Activated B cell treated with CpG ODN at 0.5 μM for 24 hours (primary cell): Measurements from ENCODE around the gene XAB2. TPM values are rescaled to one million over a fixed set of nuclear protein-coding genes. Genes with fewer than 3 reads are reported as not detected.

ENCODE experiments used
- ATAC-seq: fragments of 200-7000 bp; cut with Tn5 transposase; one replicate; pipeline ENCODE4 v1.10.0; 2021; ENCODE audit warnings: low read depth, mild to moderate bottlenecking, moderate library complexity
- CTCF ChIA-PET: fragments of 350-600 bp; sonication (Branson Sonifier 250); formaldehyde crosslinking; loops from one replicate; lab custom pipeline; 2021; ENCODE audit warnings: antibody characterized with exemption; lab: Charles Lee
- POLR2A ChIA-PET: fragments of 350-600 bp; sonication (Branson Sonifier 250); formaldehyde crosslinking; loops from one replicate; lab custom pipeline; 2021; ENCODE audit warnings: antibody characterized with exemption; lab: Charles Lee
- DNase-seq: peaks from one replicate; pipeline ENCODE4 v3.0.0; 2022
- H3K27ac Mint-ChIP-seq: one replicate; pipeline ENCODE4 v1.8.0; 2020; ENCODE audit warnings: mixed read lengths
- H3K27me3 Mint-ChIP-seq: one replicate; pipeline ENCODE4 v1.8.0; 2021; ENCODE audit warnings: mixed read lengths
- H3K36me3 Mint-ChIP-seq: one replicate; pipeline ENCODE4 v1.8.0; 2021; ENCODE audit warnings: low read depth, mixed read lengths
- H3K4me1 Mint-ChIP-seq: one replicate; pipeline ENCODE4 v1.8.0; 2021; ENCODE audit warnings: mixed read lengths
- H3K4me3 Mint-ChIP-seq: one replicate; pipeline ENCODE4 v1.8.0; 2020; ENCODE audit warnings: mild to moderate bottlenecking, mixed read lengths
- H3K9me3 Mint-ChIP-seq: one replicate; pipeline ENCODE4 v1.8.0; 2020; ENCODE audit warnings: mixed read lengths
- intact Hi-C: fragments of 100-400 bp; cut with micrococcal nuclease; formaldehyde crosslinking; loops from one replicate; pipeline ENCODE4 v1.15.1; 2024
- total RNA-seq: library from RNA; stranded (reverse); gene quantifications from 2 replicates; pipeline ENCODE4 v1.2.3, GENCODE V29; 2022
- TF ChIP-seq, protein P1 (sequence below): fragments of 200-600 bp; IDR thresholded peaks from one replicate; pipeline ENCODE4 v1.8.0; 2022; ENCODE audit warnings: antibody characterized with exemption, mild to moderate bottlenecking

The XAB2 gene
- total RNA-seq, 1 donor from 2014 or later: 51.8 TPM

DNA sequence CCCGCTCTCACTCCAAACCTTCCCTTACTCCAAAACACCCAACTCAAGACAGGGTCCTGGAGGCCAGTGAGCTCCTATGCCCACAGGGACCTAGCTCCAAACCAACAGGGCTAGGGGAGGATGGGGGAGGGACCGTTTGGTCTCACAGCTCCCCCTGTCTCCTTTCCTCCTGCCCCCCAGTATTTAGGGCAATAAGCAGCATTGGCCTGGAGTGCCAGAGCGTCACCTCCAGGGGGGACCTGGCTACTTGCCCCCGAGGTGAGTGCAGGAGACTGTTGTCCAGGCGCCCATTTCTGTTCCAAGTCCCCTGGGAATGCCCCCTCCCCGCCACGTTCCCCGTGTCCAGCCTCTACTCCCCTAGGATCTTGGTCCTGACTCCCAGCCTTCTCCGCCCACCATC, 40.3 kb upstream of the XAB2 start:
- TF ChIP-seq, protein P1, sequence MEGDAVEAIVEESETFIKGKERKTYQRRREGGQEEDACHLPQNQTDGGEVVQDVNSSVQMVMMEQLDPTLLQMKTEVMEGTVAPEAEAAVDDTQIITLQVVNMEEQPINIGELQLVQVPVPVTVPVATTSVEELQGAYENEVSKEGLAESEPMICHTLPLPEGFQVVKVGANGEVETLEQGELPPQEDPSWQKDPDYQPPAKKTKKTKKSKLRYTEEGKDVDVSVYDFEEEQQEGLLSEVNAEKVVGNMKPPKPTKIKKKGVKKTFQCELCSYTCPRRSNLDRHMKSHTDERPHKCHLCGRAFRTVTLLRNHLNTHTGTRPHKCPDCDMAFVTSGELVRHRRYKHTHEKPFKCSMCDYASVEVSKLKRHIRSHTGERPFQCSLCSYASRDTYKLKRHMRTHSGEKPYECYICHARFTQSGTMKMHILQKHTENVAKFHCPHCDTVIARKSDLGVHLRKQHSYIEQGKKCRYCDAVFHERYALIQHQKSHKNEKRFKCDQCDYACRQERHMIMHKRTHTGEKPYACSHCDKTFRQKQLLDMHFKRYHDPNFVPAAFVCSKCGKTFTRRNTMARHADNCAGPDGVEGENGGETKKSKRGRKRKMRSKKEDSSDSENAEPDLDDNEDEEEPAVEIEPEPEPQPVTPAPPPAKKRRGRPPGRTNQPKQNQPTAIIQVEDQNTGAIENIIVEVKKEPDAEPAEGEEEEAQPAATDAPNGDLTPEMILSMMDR: no peak
- no peak for DNase-seq
- Mint-ChIP-seq H3K9me3 (no peaks in the 10 kb centered on the region), H3K36me3 (no peaks in the 10 kb centered on the region), H3K27ac (no peak overlapping the region), H3K27me3 (peaks cover 42% of the 10 kb centered on the region), H3K4me1 (peaks cover 12% of the 10 kb centered on the region), H3K4me3 (no peak overlapping the region)
- POLR2A ChIA-PET: no interaction called here
- ATAC-seq: no peak
- intact Hi-C loops: loop anchor here (10.0 kb wide), 1 partner anchor 315 kb away; no protein-coding TSS in a partner anchor
- CTCF ChIA-PET: interaction anchor here (0.8 to 1.2 kb wide), 2 partner anchors 11 to 101 kb away, joined by 3 read pairs; partner anchors contain the start of gene TRAPPC5

DNA sequence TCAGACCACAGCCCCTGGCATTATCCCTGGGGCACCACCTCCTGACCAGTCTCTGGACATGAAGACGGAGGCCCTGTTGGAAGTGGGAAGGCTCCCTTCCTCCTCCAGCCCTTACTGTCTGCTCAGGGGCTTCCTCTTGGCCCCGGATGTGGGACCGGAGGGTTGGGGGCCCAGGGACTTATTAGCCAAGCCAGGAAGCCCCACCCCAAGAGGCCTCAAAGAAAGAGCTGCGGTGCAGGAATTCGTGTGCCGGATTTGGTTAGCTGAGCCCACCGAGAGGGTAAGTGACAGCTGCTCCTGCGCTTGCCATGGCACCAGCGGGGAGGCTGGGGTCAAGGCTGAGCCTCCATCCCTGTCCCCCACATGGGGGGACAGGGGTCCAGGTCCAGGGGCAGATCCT, 39.5 kb upstream of the XAB2 start, which contains the start of gene RETN:
TSS of gene RETN (plus strand) at position 208 of the 400 bp plus-strand sequence. CDS start 278 bp downstream, outside the sequence.
- ATAC-seq (no peak), DNase-seq (no peak)
- no peaks in the 10 kb centered on the region for H3K9me3 Mint-ChIP-seq
- H3K27me3 Mint-ChIP-seq: peaks cover 40% of the 10 kb centered on the region
- no peaks in the 10 kb centered on the region for H3K36me3 Mint-ChIP-seq
- ChIA-PET POLR2A (interaction anchor here (0.5 kb wide), 1 partner anchor 482 kb away, joined by 6 read pairs; no protein-coding TSS in a partner anchor), CTCF (interaction anchor here (0.8 to 1.2 kb wide), 2 partner anchors 12 to 100 kb away, joined by 3 read pairs; partner anchors contain the start of gene TRAPPC5)
- no peak within 1 kb of the TSS for H3K27ac Mint-ChIP-seq
- H3K4me1 Mint-ChIP-seq: peaks cover 10% of the 10 kb centered on the region
- TF ChIP-seq, protein P1: no peak
- H3K4me3 Mint-ChIP-seq: no peak within 1 kb of the TSS
- intact Hi-C loops: no loop called here

DNA sequence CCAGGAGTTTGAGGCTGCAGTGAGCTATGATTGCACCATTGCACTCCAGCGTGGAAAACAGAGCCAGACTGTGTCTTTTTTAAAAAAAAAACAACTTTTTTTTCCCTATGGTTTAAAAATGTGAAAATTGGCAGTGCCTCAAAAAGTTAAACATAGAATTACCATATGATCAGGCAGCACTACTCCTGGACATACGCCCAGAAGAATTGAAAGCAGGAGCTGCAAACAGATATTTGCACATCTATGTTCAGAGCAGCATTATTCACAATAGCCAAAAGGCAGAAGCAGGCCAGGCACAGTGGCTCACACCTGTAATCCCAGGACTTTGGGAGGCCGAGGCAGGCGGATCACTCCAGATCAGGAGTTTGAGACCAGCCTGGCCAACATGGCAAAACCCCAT, 35.7 kb upstream of the XAB2 start:
- H3K4me3 Mint-ChIP-seq: no peak overlapping the region
- no peaks in the 10 kb centered on the region for H3K36me3 Mint-ChIP-seq
- ChIA-PET CTCF (no interaction called here), POLR2A (no interaction called here)
- peaks cover 23% of the 10 kb centered on the region for H3K27me3 Mint-ChIP-seq
- TF ChIP-seq, protein P1: no peak
- peaks cover 2% of the 10 kb centered on the region for H3K4me1 Mint-ChIP-seq
- DNase-seq: no peak
- ATAC-seq: no peak
- no peak overlapping the region for H3K27ac Mint-ChIP-seq
- no peaks in the 10 kb centered on the region for H3K9me3 Mint-ChIP-seq
- intact Hi-C loops: no loop called here

DNA sequence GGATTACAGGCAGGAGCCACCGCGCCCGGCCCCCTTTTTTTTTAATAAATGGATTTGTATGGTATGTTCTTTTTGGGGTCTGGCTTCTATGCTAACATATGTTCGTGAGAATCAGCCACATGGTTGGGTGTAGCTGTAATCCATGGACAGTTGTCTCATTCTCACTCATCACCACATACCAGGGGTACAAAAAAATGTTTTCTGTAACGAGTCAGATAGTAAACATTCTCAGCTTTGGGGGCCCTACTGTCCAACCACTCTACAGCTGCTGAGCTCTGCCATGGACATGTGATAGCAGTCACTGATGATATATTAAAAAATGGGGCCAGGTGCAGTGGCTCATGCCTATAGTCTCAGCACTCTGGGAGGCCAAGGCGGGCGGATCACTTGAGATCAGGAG, 34.4 kb upstream of the XAB2 start:
- Mint-ChIP-seq H3K9me3 (no peaks in the 10 kb centered on the region), H3K27ac (no peak overlapping the region), H3K4me3 (no peak overlapping the region), H3K4me1 (peaks cover 3% of the 10 kb centered on the region), H3K27me3 (peaks cover 17% of the 10 kb centered on the region), H3K36me3 (no peaks in the 10 kb centered on the region)
- ATAC-seq (no peak), DNase-seq (no peak)
- TF ChIP-seq, protein P1: no peak
- ChIA-PET POLR2A (no interaction called here), CTCF (interaction anchor here (0.8 kb wide), 1 partner anchor 135 kb away, joined by 3 read pairs; no protein-coding TSS in a partner anchor)
- intact Hi-C loops: no loop called here

DNA sequence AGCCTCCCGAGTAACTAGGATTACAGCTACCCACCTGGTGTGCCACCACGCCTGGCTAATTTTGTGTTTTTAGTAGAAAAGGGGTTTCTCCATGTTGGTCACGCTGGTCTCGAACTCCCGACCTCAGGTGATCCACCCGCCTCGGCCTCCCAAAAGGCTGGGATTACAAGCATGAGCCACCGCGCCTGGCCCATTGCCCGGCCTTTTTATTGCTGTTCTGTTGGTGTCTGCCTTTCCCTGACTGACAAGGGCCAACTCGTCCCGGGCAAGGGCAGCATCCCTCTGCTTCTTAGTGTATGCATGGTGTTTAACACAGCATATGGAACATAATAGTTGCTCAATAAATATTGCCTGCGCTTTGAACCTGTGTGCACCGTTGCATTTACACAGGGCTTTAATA, 33.3 kb upstream of the XAB2 start:
- H3K4me3 Mint-ChIP-seq: no peak overlapping the region
- no peak overlapping the region for H3K27ac Mint-ChIP-seq
- H3K27me3 Mint-ChIP-seq: peaks cover 12% of the 10 kb centered on the region
- ATAC-seq (no peak), DNase-seq (no peak)
- CTCF ChIA-PET: interaction anchor here (0.6 kb wide), 1 partner anchor 21 kb away, joined by 3 read pairs; no protein-coding TSS in a partner anchor
- H3K4me1 Mint-ChIP-seq: peaks cover 13% of the 10 kb centered on the region
- TF ChIP-seq, protein P1: no peak
- intact Hi-C loops: no loop called here
- no peaks in the 10 kb centered on the region for H3K9me3 Mint-ChIP-seq
- POLR2A ChIA-PET: interaction anchor here (0.7 kb wide), 2 partner anchors 8 to 18 kb away, joined by 3 to 9 read pairs; no protein-coding TSS in a partner anchor
- no peaks in the 10 kb centered on the region for H3K36me3 Mint-ChIP-seq
